ENCODE data around the gene INSYN2A.

- no peak for TF ChIP-seq CTCF (IDR thresholded peaks at IDR 0.05)
- TF ChIP-seq EP300 (IDR thresholded peaks at IDR 0.05; ENCODE audit: low read depth), result no peak
- TF ChIP-seq POLR2A (IDR thresholded peaks at IDR 0.05), result no peak
Observed at GRCh38 chr10:127149501-127150081, 46.8 kb downstream of the INSYN2A start.
